GM12873 (cell line): ENCODE results near the gene SND1.

Experiments used
- TF ChIP-seq, protein P1 (sequence below): IDR thresholded peaks from 2 replicates; pipeline ENCODE4 v1.5.1; 2012; ENCODE audit warnings: low read depth, mild to moderate bottlenecking, moderate library complexity, low read length, control low read depth; ENCODE audit not compliant: insufficient read depth; ENCODE audit errors: missing control alignments

SND1 gene

DNA sequence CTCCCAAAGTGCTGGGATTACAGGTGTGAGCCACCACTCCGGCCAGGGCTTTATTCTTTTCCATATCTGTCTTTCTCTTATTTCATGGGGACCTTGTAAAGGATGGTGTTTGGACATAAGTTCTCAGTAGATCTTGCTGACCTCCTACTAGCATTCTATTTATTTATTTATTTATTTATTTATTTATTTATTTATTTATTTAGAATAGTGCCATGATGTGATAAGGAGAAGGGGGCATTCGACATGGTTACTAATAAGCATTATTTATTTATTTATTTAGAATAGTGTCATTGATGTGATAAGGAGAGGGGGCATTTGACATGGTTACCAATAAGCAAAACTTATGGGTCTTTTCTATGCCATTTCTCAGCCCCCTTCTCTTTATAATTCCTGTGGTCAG lies 202.4 kb downstream of the SND1 start:
- TF ChIP-seq, protein P1, sequence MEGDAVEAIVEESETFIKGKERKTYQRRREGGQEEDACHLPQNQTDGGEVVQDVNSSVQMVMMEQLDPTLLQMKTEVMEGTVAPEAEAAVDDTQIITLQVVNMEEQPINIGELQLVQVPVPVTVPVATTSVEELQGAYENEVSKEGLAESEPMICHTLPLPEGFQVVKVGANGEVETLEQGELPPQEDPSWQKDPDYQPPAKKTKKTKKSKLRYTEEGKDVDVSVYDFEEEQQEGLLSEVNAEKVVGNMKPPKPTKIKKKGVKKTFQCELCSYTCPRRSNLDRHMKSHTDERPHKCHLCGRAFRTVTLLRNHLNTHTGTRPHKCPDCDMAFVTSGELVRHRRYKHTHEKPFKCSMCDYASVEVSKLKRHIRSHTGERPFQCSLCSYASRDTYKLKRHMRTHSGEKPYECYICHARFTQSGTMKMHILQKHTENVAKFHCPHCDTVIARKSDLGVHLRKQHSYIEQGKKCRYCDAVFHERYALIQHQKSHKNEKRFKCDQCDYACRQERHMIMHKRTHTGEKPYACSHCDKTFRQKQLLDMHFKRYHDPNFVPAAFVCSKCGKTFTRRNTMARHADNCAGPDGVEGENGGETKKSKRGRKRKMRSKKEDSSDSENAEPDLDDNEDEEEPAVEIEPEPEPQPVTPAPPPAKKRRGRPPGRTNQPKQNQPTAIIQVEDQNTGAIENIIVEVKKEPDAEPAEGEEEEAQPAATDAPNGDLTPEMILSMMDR: no peak

DNA sequence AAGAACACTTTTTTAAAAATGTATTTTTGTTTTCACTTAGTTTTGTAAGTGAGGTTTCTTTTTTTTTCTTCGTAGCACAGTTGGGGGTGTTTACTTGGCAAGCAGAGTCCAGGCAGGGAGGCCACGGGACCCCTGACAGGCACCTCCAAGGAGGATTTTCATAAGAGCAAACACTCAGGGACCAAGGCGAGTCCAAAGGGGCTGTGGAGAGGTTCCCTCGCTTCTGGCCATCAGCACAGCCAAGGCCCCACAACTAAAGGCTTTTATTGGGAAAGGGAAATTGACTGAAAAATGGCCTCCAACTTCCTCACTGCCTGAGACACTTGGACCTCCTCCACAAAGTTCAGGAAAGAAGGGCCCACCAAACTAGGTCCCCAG lies 205.5 kb downstream of the SND1 start:
- TF ChIP-seq, protein P1: no peak

- TF ChIP-seq, protein P1: no peak
Observed at GRCh38 chr7:127858091-127858914, 206.3 kb downstream of the SND1 start.

GRCh38 chr7:127858915-127859189 lies 206.9 kb downstream of the SND1 start:
- TF ChIP-seq, protein P1: no peak

GRCh38 chr7:127859330-127859729 lies 207.3 kb downstream of the SND1 start:
- TF ChIP-seq, protein P1: no peak

GRCh38 chr7:127862525-127862924 lies 210.5 kb downstream of the SND1 start:
- TF ChIP-seq, protein P1: no peak

DNA sequence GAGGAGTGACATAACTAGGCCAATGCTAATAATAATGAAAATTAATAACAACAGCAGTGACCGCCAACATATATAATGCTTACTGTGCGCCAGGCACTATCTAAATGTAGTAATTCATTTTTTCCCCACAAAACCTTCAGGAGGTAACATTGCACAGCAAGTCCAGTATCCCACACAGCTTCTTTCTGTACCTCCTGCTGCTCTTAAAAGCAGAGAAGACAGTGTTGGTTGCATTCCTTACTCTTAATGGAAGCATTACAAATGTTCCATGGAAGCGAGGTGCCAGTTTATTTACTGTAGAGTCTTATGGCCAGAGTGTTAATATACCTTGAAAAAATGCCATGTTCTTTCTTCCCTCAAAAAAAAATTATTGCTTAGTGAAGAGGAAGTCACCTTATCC lies 211.1 kb downstream of the SND1 start:
- TF ChIP-seq, protein P1: no peak
